A673 (cell line): ENCODE data around the gene COBLL1. TPM values are rescaled to one million over a fixed set of nuclear protein-coding genes. Genes with fewer than 3 reads are reported as not detected.

Experiments
- BruUV-seq: library from RNA; stranded (reverse); fragments of 400-500 nt; replicated peaks from 2 replicates; lab custom pipeline; 2021; lab: Mats Ljungman, UMichigan
- CTCF ChIA-PET: fragments of 300-600 bp; sonication (Branson Sonifier 250); formaldehyde crosslinking; loops from one replicate; lab custom pipeline; 2022; ENCODE audit warnings: antibody characterized with exemption; lab: Charles Lee
- POLR2A ChIA-PET: fragments of 300-600 bp; sonication (Branson Sonifier 250); formaldehyde crosslinking; loops from one replicate; lab custom pipeline; 2022; ENCODE audit warnings: antibody characterized with exemption; ENCODE audit not compliant: low non-redundant PET; lab: Charles Lee
- DNase-seq: peaks from one replicate; pipeline ENCODE4 v3.0.0-alpha.2; 2015; ENCODE audit warnings: low spot score
- H3K27ac ChIP-seq: fragments of 200-600 bp; sonication (generic); 2 replicates; pipeline ENCODE4 v1.5.1; 2016; ENCODE audit warnings: mixed run types, low read depth, mild to moderate bottlenecking, mixed read lengths, antibody characterized with exemption, low read length; ENCODE audit not compliant: poor library complexity, severe bottlenecking
- H3K27me3 ChIP-seq: fragments of 200-600 bp; sonication (generic); replicated peaks from 2 replicates; pipeline ENCODE4 v1.6.1; 2017; ENCODE audit warnings: mixed run types, low read depth, mild to moderate bottlenecking, mixed read lengths, antibody characterized with exemption, low read length; ENCODE audit not compliant: insufficient read depth, poor library complexity
- H3K36me3 ChIP-seq: fragments of 200-600 bp; sonication (generic); 2 replicates; pipeline ENCODE4 v1.6.1; 2016; ENCODE audit warnings: mixed run types, mild to moderate bottlenecking, mixed read lengths, antibody characterized with exemption, low read length; ENCODE audit not compliant: insufficient read depth, poor library complexity, severe bottlenecking
- H3K4me1 ChIP-seq: fragments of 200-600 bp; sonication (generic); 2 replicates; pipeline ENCODE4 v1.6.1; 2017; ENCODE audit warnings: mixed run types, mild to moderate bottlenecking, mixed read lengths, antibody characterized with exemption, low read length; ENCODE audit not compliant: insufficient read depth, poor library complexity, severe bottlenecking
- H3K4me3 ChIP-seq: fragments of 200-600 bp; sonication (generic); 2 replicates; pipeline ENCODE4 v1.5.1; 2016; ENCODE audit warnings: low read depth, mixed run types, mild to moderate bottlenecking, mixed read lengths, low read length; ENCODE audit not compliant: poor library complexity, severe bottlenecking
- H3K9me3 ChIP-seq: fragments of 200-600 bp; sonication (generic); 2 replicates; pipeline ENCODE4 v1.6.1; 2016; ENCODE audit warnings: mixed run types, low read depth, mild to moderate bottlenecking, mixed read lengths, antibody characterized with exemption, low read length; ENCODE audit not compliant: poor library complexity, severe bottlenecking
- EZH2 ChIP-seq: fragments of 200-600 bp; sonication (generic); IDR thresholded peaks from 2 replicates; pipeline ENCODE4 v1.6.1; 2017; ENCODE audit warnings: borderline replicate concordance, low read depth, mild to moderate bottlenecking, mixed read lengths, antibody characterized with exemption, low read length; ENCODE audit not compliant: poor library complexity, severe bottlenecking
- intact Hi-C: fragments of 100-400 bp; cut with micrococcal nuclease; formaldehyde crosslinking; loops from one replicate; pipeline ENCODE4 v1.10.0; 2022; ENCODE audit not compliant: unreplicated experiment
- total RNA-seq: library from RNA; stranded (reverse); gene quantifications from 2 replicates; pipeline ENCODE4 v1.2.3, GENCODE V29; 2021
- TF ChIP-seq, protein P1 (sequence below): fragments of 300-800, 200-600 bp; sonication (generic); conservative IDR thresholded peaks from 2 replicates; pipeline ENCODE4 v1.5.1; 2017; ENCODE audit warnings: low read depth, mild to moderate bottlenecking, antibody characterized with exemption, low read length, moderate library complexity, mixed read lengths

The COBLL1 gene
- total RNA-seq, 1 experiment from 2014 or later: 6.6 TPM

DNA sequence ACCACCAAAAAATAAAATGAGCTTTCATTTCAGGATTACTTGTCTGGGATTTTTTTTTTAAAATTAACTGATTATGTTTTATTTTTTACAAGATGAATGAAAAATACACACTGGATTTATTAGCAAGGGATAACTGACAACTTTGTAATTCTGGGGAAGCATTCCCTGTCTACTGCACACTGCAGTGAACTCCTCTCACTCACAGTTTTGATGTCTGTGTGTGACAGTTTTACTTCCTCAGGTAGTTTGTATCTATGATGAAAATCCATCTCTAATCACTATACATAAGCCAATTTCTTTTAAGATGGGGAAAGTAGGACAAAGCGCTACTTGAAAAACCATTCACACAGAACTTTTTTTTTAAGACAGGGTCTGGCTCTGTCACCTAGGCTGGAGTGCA, 94.5 kb downstream of the COBLL1 start:
- no TSS peak for BruUV-seq
- ChIA-PET CTCF (no interaction called here), POLR2A (no interaction called here)
- intact Hi-C loops: no loop called here
- TF ChIP-seq, protein P1, sequence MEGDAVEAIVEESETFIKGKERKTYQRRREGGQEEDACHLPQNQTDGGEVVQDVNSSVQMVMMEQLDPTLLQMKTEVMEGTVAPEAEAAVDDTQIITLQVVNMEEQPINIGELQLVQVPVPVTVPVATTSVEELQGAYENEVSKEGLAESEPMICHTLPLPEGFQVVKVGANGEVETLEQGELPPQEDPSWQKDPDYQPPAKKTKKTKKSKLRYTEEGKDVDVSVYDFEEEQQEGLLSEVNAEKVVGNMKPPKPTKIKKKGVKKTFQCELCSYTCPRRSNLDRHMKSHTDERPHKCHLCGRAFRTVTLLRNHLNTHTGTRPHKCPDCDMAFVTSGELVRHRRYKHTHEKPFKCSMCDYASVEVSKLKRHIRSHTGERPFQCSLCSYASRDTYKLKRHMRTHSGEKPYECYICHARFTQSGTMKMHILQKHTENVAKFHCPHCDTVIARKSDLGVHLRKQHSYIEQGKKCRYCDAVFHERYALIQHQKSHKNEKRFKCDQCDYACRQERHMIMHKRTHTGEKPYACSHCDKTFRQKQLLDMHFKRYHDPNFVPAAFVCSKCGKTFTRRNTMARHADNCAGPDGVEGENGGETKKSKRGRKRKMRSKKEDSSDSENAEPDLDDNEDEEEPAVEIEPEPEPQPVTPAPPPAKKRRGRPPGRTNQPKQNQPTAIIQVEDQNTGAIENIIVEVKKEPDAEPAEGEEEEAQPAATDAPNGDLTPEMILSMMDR: no peak
- no peak for TF ChIP-seq EZH2
- DNase-seq: no peak
- Histone ChIP-seq H3K36me3 (no peaks in the 10 kb centered on the region), H3K27ac (no peak overlapping the region), H3K4me3 (no peak overlapping the region), H3K4me1 (no peaks in the 10 kb centered on the region), H3K27me3 (no peaks in the 10 kb centered on the region), H3K9me3 (no peaks in the 10 kb centered on the region)

DNA sequence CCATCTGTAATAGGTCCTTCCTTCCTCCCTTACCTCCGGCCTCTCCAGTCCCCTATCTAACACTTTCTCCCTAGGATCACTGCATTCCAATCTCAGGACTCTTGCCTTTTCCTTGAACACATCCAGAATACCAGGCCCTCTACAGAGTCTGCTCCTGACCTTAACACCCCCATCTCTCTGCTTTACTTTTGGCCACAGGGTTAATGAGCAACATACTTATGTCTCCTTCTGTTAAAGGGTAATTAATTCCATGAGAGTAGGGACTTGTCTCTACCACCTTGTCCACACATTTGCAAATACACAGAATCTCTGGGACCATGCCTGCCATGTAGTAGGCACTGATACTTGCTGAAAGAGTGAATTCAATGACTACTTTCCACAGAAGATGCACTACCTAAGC, 94.9 kb downstream of the COBLL1 start:
- no peaks in the 10 kb centered on the region for H3K9me3 ChIP-seq
- CTCF ChIA-PET: no interaction called here
- no TSS peak for BruUV-seq
- no peaks in the 10 kb centered on the region for H3K36me3 ChIP-seq
- POLR2A ChIA-PET: no interaction called here
- H3K4me3 ChIP-seq: no peak overlapping the region
- TF ChIP-seq, protein P1: no peak
- TF ChIP-seq EZH2: no peak
- no peak for DNase-seq
- H3K27ac ChIP-seq: no peak overlapping the region
- intact Hi-C loops: no loop called here
- H3K4me1 ChIP-seq: no peaks in the 10 kb centered on the region
- H3K27me3 ChIP-seq: no peaks in the 10 kb centered on the region

DNA sequence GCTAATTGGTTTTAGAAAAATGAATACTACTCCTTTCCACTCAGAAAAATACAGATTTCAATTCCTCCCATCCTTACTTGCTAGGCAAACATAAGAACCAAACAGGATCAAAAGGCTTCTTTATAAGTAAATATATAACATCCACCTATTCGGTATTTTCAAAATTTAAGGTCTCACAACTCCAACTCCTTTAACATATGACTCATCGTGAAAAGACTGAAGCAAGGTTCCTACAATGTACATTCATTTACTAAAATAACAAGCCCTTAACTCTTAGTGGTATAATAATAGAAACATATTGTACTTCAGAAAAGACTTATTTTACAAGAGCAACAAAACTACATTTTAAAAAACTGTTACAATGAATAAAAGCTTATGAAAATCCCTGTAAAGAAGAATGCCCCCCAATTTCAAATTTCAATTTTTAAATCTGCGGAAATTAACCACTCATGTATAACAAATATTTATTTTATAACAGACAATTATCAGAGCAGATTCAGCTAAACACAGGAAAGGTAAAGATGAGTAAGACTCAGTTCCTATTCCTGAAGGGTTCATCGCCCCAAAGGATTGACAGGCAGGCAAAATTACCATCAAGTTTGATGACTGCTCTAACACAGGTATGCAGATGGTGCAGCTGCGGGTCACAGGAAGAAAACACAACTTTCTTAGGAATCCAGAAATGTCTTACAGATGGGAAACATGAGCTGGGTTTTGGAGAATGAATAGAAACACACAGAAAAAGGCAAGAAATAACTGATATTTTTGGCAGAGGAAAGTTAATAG, 96.4 kb downstream of the COBLL1 start:
- no peak for DNase-seq
- POLR2A ChIA-PET: no interaction called here
- no TSS peak for BruUV-seq
- no peaks in the 10 kb centered on the region for H3K36me3 ChIP-seq
- H3K27ac ChIP-seq: no peak overlapping the region
- intact Hi-C loops: no loop called here
- no peak overlapping the region for H3K4me3 ChIP-seq
- no peaks in the 10 kb centered on the region for H3K9me3 ChIP-seq
- no peaks in the 10 kb centered on the region for H3K4me1 ChIP-seq
- no peak for TF ChIP-seq EZH2
- TF ChIP-seq, protein P1: no peak
- H3K27me3 ChIP-seq: no peaks in the 10 kb centered on the region
- CTCF ChIA-PET: no interaction called here
